ENCODE data around the gene USP49.
"Not testable (repeated sequence)": the region's sequence is repeated elsewhere in the genome, so short reads cannot be mapped to it uniquely, and the experiment has no call there.

USP49 gene

GRCh38 chr6:41811946-41812345 lies 83.2 kb downstream of the USP49 start:
- not testable (repeated sequence) for DNase-seq (ENCODE audit: low spot score)

- no peak for DNase-seq (ENCODE audit: low spot score)
Measured at GRCh38 chr6:41811095-41811494, 84.1 kb downstream of the USP49 start.

GRCh38 chr6:41805830-41806774 lies 89.1 kb downstream of the USP49 start:
- no peak for DNase-seq (ENCODE audit: low spot score)

GRCh38 chr6:41801380-41801779 lies 93.8 kb downstream of the USP49 start:
- peak; percentile 72 for DNase-seq (ENCODE audit: low spot score)

GRCh38 chr6:41799559-41799911 lies 95.6 kb downstream of the USP49 start:
- DNase-seq (ENCODE audit: low spot score) = no peak

GRCh38 chr6:41798901-41799558 lies 96.1 kb downstream of the USP49 start:
- no peak for DNase-seq (ENCODE audit: low spot score)

GRCh38 chr6:41796474-41796873 lies 98.7 kb downstream of the USP49 start:
- DNase-seq (ENCODE audit: low spot score) = no peak

GRCh38 chr6:41791984-41792383 lies 103.2 kb downstream of the USP49 start:
- no peak for DNase-seq (ENCODE audit: low spot score)

- DNase-seq (ENCODE audit: low spot score) = no peak
Measured at GRCh38 chr6:41791305-41791704, 103.9 kb downstream of the USP49 start.

GRCh38 chr6:41790045-41790444 lies 105.1 kb downstream of the USP49 start:
- DNase-seq (ENCODE audit: low spot score) = no peak

GRCh38 chr6:41789390-41789724 lies 105.8 kb downstream of the USP49 start:
- no peak for DNase-seq (ENCODE audit: low spot score)

- DNase-seq (ENCODE audit: low spot score) = peak; percentile 93
Measured at GRCh38 chr6:41787219-41787917, 107.8 kb downstream of the USP49 start, which contains the start of gene TOMM6. Gene TOMM6 (plus strand): TSS chr6:41787694. CDS start chr6:41787698, 4 bp downstream.

- DNase-seq (ENCODE audit: low spot score) = peak; percentile 89
Measured at GRCh38 chr6:41786451-41787218, 108.5 kb downstream of the USP49 start.

- no peak for DNase-seq (ENCODE audit: low spot score)
Measured at GRCh38 chr6:41785689-41786450, 109.3 kb downstream of the USP49 start.

- DNase-seq (ENCODE audit: low spot score) = no peak
Measured at GRCh38 chr6:41785254-41785653, 109.9 kb downstream of the USP49 start.

- no peak for DNase-seq (ENCODE audit: low spot score)
Measured at GRCh38 chr6:41784581-41785171, 110.5 kb downstream of the USP49 start.

- DNase-seq (ENCODE audit: low spot score) = no peak
Measured at GRCh38 chr6:41783106-41783780, 111.9 kb downstream of the USP49 start.

- DNase-seq (ENCODE audit: low spot score) = no peak
Measured at GRCh38 chr6:41781366-41781730, 113.8 kb downstream of the USP49 start.

GRCh38 chr6:41780551-41781365 lies 114.4 kb downstream of the USP49 start, which contains the start of gene PRICKLE4:
Gene PRICKLE4 (plus strand): TSS chr6:41780782. CDS start chr6:41783474, 2,692 bp downstream.
- no peak for DNase-seq (ENCODE audit: low spot score)

Measured in putamen (tissue), 1 donor.